Activated T-cell treated with anti-CD3 and anti-CD28 coated beads for 1 hour (primary cell): ENCODE results near the gene CX3CL1.
"Not testable (repeated sequence)": the region's sequence is repeated elsewhere in the genome, so short reads cannot be mapped to it uniquely, and the experiment has no call there.

Experiments
- DNase-seq: peaks from one replicate; pipeline ENCODE4 v3.0.0-alpha.2; 2020; ENCODE audit warnings: low read depth

CX3CL1 gene

GRCh38 chr16:57382535-57383275 lies 10.4 kb downstream of the CX3CL1 start:
- DNase-seq, result no peak

GRCh38 chr16:57383276-57384247 lies 11.3 kb downstream of the CX3CL1 start:
- DNase-seq, result no peak

- no peak for DNase-seq
Measured at GRCh38 chr16:57384248-57385070, 12.2 kb downstream of the CX3CL1 start.

GRCh38 chr16:57385083-57385482 lies 12.8 kb downstream of the CX3CL1 start:
- no peak for DNase-seq

GRCh38 chr16:57386381-57386951 lies 14.2 kb downstream of the CX3CL1 start:
- no peak for DNase-seq

GRCh38 chr16:57387598-57388354 lies 15.5 kb downstream of the CX3CL1 start:
- DNase-seq, result no peak

- DNase-seq, result no peak
Measured at GRCh38 chr16:57388359-57389086, 16.2 kb downstream of the CX3CL1 start.

- DNase-seq, result no peak
Measured at GRCh38 chr16:57389087-57389468, 16.8 kb downstream of the CX3CL1 start.

GRCh38 chr16:57390636-57391295 lies 18.5 kb downstream of the CX3CL1 start:
- DNase-seq, result no peak

- DNase-seq, result no peak
Measured at GRCh38 chr16:57391300-57391699, 19.0 kb downstream of the CX3CL1 start.

- DNase-seq, result no peak
Measured at GRCh38 chr16:57391708-57392107, 19.4 kb downstream of the CX3CL1 start.

GRCh38 chr16:57392694-57393093 lies 20.4 kb downstream of the CX3CL1 start:
- no peak for DNase-seq

GRCh38 chr16:57394444-57394843 lies 22.2 kb downstream of the CX3CL1 start:
- no peak for DNase-seq

- DNase-seq, result no peak
Measured at GRCh38 chr16:57395026-57395425, 22.7 kb downstream of the CX3CL1 start.

- DNase-seq, result no peak
Measured at GRCh38 chr16:57396786-57397185, 24.5 kb downstream of the CX3CL1 start.

GRCh38 chr16:57397493-57397892 lies 25.2 kb downstream of the CX3CL1 start:
- DNase-seq, result not testable (repeated sequence)

- DNase-seq, result no peak
Measured at GRCh38 chr16:57401943-57402640, 29.8 kb downstream of the CX3CL1 start.

GRCh38 chr16:57403965-57404817 lies 31.9 kb downstream of the CX3CL1 start, which contains the start of gene CCL17:
CCL17 (plus strand) TSS chr16:57404767; CDS start chr16:57413933, 9,166 bp downstream.
- DNase-seq, result no peak
